Measurements from ENCODE around the gene CCDC88C.

The CCDC88C gene

DNA sequence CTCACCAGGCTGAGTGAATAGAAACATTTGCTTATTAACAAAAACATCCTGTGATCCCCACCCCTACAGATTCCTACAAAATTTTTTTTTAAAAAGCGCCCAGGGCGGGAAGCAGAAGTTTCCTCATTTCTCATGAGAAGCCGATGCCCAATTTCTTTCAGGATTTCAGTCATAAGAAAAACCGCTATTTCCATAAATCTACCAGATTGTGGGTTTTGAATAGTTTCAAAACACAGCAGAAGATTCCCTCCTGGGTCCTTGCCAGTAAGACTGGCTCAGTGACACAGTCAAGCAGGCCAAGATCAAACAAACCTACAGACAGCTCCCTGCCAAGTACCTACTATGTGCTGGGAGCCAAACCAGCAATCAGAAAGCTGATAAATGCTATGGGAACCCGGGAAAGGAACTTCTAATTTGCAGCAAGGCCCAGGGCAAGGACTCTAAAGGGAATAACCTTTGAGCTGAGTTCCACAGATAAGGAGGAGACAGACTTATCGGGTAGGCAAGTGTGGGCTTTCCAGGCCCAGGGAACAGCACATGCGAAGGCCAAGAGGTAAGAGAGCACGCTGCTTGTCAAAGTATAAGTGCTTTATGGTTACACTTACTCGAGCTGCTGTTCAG lies 68.7 kb downstream of the CCDC88C start:
- no peak for DNase-seq (ENCODE audit: low read depth)

DNA sequence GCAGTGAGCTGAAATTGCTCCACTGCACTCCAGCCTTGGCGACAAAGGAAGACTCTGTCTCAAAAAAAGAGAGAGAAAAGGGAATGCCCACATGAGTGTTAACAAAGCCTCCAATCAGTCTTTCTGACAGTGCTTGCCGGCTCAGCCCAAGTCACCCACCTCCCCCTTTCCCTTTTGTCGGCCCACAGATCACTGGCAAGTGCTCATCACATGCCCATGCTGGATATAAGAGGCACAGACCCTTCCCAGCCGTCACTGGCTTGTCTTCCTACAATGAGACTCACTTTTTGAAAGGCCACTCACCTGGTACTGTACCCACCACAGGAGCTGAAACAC lies 70.8 kb downstream of the CCDC88C start:
- DNase-seq (ENCODE audit: low read depth), result no peak

DNA sequence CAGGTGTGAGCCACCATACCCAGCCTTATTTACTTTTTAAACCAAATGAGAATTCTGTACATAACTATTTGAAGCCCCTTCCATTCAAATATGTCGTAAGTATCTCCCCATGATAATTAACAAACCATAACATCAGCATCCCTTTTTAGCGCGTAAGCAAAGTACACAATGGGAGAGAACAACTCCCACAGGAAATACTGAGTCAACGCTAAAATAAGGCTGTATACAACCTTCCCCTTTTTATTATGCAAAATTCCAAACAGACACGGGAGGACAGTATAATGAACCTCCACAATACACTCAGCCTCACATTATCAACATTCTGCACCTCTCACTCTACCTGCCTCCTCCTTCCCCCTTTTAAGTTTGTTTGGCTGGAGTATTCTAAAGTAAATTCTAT lies 73.5 kb downstream of the CCDC88C start:
- DNase-seq (ENCODE audit: low read depth), result no peak

DNA sequence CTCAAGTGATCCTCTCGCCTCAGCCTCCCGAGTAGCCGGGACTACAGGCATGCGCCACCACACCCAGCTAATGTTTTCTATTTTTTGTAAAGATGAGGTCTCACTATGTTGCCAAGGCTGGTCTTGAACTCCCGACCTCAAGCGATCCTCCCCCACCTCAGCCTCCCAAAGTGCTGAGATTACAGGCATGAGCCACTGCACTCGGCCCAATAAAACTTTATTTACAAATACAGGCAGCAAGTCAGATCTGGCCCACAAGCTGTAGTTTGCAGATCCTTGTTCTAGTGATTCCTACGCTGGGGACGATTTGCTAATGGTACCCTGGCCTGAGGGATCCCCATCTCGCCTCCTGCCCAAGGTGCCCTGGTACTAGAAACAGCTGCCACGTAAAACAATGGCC lies 74.6 kb downstream of the CCDC88C start:
- DNase-seq (ENCODE audit: low read depth), result no peak

DNA sequence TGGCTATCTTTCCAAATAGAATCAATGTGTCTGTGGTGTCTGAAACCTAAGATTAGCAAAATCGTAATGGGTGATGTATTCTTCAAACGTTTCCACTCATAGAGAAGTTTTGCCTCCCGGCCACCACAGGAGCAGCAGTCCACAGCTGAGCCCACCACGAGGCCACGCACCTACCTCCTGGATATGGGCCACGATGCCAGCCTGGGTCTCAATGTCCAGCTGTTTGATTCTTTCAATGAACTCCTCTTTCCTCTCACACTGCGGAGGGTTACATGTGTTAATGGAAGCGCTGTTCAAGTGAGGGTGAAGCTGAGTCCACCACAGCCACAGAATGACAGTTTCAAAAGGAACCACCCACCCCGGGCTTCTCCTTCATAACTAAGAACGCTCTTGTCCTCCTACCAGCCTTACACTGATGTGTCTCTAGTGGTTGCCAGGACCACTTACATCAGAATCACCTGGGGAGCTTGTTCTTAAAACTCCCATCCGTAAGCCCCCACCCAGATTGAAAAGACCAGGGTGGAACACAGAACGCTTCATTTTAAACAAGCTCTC lies 75.3 kb downstream of the CCDC88C start:
- DNase-seq (ENCODE audit: low read depth), result no peak

DNA sequence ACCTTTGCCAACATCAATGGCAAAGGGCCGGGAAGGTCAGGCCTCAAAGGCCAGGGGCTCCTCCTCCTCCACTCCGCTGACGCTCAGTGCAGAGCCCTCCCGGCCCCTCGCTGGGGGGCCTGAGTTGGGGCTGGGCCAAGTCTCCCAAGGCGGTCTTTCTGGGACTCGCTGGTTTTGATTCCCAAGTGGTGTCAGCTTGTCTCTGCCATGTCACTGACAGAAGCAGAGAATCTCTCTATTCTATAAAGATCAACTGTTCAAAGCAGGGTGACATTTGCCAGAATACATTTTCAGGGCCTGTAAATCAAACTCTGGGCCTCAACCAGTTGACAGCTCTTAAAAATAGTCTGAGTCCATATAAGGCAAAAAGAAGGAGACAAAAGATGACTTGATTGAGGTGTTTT lies 75.9 kb downstream of the CCDC88C start:
- DNase-seq (ENCODE audit: low read depth), result no peak

DNA sequence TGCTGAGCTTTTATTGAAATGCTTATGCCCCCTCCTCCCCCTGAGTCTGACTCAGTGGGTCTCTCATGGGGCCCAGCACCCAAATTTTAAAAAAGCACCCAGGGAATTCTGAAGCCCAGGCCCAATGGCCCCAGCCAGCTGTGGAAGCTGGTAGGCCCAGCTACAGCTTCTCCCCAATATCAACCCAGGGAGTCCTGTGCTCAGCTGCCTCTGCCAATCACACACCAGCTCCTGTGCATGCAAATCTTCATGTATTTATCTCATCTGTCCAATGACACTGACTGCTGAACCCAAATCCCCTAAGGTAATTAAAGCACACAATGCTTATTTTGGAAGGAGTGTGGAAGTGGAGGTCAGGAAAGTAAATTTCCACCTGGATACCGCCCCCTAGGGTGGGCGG lies 76.3 kb downstream of the CCDC88C start:
- DNase-seq (ENCODE audit: low read depth), result no peak

DNA sequence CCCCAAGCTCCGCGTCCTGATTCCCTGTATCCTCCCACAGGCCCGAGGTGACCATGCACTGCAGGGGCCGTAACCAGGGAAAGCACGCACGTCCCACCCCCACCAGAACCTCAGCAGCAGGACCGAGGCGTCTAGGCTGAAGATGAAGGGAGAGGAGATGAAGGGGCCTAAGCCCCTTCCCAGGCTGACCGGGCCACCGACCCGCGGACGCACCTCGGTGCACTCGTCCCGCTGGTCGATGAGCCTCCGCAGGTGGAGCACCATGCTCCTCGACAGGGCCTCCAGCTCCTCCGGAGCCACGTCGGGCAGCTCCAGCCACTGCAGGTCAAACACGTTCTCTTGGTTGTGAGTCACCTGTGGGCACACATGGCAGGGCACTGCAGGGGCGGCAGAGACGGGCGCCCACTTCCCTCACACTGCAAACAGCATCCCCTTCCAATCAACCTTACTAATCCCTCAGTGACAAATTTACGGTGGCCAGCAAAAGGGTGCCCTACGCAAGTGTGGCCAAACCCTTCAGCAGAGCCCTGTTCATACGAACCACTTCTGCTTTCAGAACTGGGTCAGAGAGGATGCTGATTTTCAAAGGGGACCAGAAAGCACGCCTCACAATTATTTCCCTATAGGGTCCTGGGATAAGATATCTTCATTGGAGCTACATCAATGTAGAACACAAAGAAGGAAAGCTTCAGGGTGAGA lies 77.8 kb downstream of the CCDC88C start:
- DNase-seq (ENCODE audit: low read depth), result no peak

DNA sequence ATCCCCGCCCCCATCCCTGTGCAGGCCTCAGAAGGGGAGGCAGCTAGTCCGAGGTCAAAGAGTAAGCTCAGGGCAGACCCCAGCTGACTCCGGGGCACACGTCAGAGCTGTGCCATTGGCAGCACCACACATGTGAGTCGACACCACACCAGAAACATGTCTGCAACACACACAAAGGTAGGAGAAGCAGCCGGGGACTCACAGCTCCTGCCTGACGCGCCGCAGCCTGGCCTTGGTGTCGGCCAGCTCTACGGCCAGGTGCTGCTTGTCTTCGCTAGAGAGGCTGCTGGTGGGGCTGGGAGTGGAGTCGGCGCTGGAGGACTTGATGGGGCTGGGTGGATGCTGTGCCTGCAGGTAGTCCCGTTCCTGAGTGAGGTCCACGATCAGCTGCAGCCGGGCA lies 78.5 kb downstream of the CCDC88C start:
- DNase-seq (ENCODE audit: low read depth), result no peak

DNA sequence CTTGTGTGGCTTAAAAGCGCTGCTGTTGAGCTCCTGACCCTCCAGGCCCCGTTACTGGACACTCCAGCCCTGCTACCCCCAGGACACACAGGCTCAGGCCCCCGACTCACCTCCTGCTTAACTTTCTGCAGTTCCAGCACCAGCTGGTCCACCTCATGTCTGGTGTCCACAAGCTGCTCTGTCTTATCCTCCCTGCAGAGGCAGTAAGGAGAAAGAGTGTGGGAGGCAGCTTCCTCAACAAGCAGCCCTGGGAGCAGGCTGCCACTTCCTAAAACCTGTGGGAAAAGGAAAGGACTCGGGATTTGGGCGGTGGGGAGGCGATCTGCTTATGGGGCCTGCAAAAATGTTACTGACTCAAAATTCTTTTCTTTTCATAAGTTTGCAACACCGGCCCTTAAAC lies 79.2 kb downstream of the CCDC88C start:
- no peak for DNase-seq (ENCODE audit: low read depth)

DNA sequence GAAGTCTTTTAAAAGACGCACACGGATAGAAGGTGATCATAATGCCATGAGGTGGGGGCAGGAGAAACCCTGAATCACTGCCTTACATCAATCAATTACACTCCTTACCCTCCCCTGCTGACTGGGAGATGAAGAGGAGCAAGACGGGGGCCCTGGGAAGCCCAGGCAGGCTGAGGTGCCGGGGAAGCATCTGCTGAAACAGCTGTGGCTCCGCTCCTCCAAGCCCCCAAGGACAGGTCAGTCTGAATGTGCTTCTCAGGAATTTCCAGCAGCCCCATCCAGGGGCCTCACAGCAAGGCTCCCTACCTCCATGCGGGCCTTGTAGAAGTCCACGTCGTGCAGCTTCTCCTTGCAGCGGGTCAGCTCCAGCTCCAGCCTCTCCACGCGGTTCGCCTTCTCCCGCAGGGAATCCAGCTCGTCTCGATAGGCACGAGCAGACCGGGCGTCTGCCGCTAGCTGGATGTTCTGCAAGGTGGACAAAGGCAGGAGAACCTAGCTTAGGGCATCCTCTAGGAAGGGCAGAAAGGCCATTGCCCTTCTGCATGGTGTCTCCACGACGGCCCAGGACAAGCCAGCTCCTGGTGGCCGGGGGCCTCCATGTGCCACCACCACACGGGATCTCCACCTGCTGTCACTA lies 79.8 kb downstream of the CCDC88C start:
- no peak for DNase-seq (ENCODE audit: low read depth)

DNA sequence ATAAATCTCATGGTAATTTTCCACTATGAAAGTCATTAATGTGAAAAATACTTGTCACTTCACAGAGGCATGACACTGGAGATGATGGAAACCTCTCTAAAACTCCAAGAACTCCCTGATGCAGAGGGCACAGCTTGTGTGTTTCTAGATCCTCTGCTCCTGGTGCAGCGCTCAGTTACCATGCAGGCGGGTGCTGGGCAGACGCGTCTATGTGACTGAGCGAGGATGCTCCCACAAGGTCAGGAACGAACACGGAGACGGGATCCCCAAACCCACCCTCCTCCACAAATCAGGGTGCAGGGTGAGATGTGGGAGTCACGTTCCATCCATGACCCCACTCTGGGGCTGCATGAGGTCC lies 81.5 kb downstream of the CCDC88C start:
- no peak for DNase-seq (ENCODE audit: low read depth)

DNA sequence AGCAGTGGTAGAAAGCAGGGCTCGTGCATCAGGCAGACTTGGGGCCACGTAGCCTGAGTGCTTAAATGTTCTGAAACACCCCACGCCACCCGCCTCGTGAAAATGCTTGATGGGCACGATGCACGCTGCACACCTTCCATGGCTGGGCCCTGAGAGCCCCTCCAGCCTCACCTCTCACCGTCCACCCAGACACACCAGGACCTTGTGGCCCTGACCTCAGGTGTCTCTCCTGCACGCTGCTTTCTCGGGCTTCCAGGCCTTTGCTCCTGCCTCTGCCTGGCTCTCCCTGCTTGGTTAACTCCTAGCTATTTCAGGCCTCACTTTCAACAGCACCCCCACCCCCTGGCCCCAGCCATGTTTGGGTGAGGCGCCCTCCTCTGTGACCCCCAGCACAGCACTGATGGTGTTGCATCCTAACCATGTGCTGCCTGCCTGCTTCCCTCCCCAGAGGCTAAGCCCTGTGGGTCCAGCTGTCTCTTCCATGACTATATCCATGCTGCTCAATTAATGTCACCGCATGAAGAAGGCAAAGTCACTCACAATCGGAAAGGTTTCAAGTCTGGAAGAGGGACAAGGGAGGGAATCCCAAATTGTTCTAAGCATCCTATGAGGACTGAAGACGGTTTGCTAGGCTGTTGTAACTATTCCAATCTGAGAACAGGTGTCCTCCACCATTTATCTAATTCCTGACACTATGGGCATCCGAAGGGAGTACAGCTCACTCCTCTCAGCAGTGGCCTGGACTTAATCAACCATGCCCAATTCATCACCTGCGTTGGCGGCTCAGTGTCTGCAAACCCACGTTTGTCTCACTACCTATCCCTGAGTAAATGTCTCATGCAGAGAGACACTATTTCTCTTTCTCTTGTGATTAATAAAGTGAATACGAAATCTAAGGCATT lies 82.2 kb downstream of the CCDC88C start:
- no peak for DNase-seq (ENCODE audit: low read depth)

DNA sequence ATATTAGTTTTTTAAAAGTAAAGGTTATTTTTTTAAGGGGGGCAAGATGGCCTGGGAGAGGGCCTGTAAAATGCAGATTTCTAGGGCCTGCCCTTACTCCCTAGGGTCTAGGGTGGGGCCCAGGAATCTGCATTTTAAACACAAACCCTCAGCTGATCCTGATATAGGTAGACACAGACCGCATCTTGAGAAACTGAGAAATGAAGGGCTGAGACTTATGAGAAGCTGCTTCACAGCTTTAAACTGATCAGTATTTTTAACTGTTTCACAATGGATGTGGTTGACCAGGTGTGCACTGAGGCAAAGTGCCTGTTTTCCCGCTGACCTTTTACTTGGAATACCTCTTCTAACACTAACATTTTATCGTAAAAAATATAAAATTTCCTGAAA lies 84.0 kb downstream of the CCDC88C start:
- DNase-seq (ENCODE audit: low read depth), result no peak

DNA sequence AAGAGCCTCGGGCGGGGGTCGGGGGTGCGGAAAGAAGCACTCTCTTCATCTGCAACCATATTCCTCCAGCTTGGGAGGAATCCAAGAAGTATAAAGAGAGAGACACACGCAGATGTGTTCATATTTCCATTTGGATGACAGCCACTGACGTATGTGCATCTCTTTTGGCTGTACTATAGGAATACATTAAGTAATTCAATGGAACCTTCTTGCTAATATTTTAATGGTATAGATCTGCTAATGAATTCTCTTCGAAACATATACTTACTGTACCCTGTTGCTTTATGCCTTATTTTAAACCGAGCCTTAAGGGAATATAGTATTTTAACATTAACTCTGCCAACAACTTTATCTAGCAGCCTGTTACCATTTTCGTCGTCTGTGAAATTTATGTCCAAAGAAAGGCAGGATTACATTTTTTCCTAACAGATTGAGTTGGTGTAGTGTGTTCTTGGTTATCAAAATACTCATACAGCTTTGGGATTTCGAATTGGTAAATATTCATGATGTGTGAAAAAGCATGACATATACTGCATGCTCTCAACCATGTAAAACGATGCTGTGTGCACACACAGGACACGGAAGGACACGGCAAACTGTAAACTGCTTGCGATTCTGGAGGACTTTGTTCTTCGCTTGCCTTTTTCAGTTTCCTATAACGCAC lies 84.5 kb downstream of the CCDC88C start:
- no peak for DNase-seq (ENCODE audit: low read depth)

DNA sequence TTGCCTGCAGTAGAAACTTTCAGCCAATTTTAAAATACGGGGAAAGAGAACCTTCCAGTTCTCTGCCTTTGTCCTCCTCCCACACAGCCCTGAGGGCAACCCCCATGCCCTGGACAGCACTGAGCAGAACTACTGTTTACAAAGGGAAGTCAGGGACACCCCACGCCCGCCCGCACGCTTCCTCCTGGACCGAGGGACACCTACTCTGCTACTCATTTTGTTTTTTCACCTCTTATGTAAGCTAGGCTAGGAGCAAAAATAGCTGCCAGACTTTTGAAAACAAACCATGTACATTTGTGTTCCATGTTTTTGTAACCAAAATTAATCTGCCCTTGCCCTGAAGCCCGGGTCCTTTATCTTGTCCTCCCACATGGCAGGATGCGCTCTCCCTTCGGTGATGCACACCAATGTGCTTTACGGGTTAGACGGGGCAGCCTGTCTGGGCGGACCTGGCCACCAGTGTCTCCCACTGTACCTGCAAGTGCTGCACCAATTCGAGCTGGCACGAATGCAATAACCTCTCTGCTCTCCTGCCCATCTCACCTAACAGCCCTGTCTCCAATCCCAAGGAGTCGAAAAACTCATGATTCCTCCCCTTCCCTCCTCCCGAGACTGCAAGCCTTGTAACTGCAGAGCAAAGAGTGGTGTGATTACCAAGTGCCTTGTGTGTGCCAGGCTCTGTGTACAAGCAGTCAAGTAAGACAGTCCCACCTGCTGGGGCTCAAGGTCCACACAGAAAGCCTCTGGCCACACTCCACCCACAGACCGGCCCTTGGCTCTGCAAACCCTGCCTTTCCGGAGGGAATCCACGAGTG lies 85.2 kb downstream of the CCDC88C start:
- DNase-seq (ENCODE audit: low read depth), result no peak

DNA sequence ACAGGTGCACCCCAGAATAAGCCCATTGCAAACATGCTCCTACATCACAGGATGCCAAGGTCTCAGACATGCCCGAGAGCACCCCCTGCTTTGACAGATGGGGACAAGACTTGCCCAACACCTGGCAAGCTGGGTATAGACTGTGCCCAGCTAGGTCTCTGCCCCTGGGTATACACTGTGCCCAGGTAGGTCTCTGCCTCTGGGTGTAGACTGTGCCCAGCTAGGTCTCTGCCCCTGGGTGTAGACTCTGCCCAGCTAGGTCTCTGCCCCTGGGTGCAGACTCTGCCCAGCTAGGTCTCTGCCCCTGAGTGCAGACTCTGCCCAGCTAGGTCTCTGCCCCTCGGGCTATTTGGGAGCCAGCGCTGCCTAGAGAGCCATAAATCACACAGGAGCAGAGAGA lies 85.9 kb downstream of the CCDC88C start:
- no peak for DNase-seq (ENCODE audit: low read depth)

DNA sequence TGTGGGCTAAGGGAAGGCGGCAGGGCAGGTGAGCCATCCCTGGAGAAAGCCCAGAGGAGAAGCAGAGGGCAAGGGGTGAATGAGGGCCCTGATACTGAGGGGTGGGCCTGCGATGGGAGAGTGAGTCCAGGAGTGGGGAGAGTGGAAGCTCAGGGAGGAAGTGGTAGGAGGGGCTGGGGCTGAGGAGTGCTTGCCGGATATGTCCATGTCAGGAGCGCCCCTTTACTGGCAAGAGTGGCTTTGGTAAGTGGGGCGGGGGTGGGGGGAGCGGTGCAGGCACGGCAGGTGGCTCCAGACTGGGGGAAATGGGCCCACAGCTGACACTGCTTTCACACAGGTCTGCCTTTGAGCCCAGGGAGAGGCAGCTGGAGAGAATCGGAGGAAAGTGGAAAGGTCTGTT lies 86.8 kb downstream of the CCDC88C start:
- DNase-seq (ENCODE audit: low read depth), result no peak

DNA sequence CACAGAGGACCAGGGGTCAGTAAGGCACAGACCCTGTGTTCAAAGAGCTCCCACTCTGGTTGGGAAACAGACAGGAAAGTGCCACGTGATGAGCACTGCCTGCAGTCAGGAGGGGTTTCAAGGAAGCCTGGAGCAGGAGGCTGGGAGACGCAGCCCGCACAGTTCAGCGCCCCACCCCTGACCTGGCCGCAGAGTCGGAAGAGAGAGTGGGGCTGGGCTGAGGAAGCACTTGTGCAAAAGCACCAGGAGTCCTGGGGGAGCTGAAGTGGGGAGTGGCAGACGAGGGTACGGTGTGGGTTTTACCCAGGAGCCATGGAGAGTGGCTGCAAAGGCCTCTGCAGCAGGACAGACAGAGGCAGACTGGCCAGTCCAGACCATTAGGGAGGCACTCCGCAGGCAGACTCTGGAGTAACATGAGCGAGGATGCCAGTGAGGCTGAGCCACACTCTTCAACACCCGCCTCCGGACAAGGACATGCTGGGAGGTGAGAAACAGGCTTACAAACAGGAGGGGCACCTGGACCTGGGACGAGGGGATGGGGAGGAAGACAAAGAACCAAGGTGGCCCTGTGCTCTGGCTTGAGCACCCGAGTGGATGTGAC lies 87.4 kb downstream of the CCDC88C start:
- DNase-seq (ENCODE audit: low read depth), result no peak

DNA sequence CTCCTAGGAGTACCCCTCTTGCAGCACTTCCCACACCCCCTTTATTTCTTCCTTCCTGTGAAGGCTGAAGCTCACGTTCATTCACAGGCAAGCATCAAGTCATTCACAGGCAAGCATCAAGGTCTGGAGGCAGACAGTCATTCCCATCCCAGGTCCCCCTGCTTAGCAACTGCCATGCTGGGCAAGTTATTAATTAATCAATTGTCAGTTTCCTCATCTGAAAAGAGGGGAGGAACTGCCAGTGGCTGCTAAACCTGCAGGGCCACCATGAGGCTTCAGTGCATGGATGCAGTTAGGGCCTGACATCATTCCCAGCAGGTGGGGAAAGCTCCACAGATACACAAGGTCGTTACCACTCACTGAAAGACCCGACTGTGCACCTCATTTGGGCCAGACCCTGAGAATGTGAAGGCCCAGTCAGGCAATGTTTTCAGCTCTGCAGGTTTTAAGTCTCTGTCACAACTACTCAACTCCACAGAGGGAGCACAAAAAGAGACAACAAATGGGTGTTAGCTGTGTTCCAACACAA lies 88.1 kb downstream of the CCDC88C start:
- DNase-seq (ENCODE audit: low read depth), result no peak
